ENCODE results near the gene PTGFRN. TPM values are rescaled to one million over a fixed set of nuclear protein-coding genes. Genes with fewer than 3 reads are reported as not detected.

PTGFRN gene
- total and polyA plus RNA-seq, 4 donors, result 5.4 to 12.6 (median 7.2) TPM

DNA sequence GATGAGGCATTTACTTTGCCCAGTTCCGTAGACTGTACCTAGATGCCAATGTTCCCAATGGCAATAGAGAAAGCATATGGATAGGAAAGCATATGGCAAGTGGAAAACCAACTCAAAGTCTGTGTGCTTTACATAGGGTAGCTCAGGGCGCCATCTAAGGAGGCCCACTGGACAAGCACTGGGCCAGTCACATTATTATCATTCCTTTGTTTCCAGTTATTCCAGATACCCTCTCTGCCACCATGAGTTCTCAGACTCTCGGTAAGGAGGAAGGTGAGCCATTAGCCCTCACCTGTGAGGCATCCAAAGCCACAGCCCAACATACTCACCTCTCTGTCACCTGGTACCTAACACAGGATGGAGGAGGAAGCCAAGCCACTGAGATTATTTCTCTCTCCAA lies 101.6 kb downstream of the PTGFRN start:
- 97% methylated on average over 3 of the region's 3 CpGs for WGBS
- no peaks in the 10 kb centered on the region for H3K36me3 ChIP-seq (ENCODE audit: control insufficient read depth in 4 of 4, insufficient read depth in 3 of 4, low read depth in 1 of 4, low read length in 3 of 4)
- H3K9ac ChIP-seq (ENCODE audit: low read depth in 1 of 2, low read length in 2 of 2), result no peak overlapping the region
- H3K27ac ChIP-seq (ENCODE audit: low read depth in 1 of 2, low read length in 2 of 2), result no peak overlapping the region
- no peak for TF ChIP-seq RAD21 (IDR thresholded peaks at IDR 0.05)
- TF ChIP-seq YY1 (IDR thresholded peaks at IDR 0.05), result no peak
- TF ChIP-seq, protein P1, sequence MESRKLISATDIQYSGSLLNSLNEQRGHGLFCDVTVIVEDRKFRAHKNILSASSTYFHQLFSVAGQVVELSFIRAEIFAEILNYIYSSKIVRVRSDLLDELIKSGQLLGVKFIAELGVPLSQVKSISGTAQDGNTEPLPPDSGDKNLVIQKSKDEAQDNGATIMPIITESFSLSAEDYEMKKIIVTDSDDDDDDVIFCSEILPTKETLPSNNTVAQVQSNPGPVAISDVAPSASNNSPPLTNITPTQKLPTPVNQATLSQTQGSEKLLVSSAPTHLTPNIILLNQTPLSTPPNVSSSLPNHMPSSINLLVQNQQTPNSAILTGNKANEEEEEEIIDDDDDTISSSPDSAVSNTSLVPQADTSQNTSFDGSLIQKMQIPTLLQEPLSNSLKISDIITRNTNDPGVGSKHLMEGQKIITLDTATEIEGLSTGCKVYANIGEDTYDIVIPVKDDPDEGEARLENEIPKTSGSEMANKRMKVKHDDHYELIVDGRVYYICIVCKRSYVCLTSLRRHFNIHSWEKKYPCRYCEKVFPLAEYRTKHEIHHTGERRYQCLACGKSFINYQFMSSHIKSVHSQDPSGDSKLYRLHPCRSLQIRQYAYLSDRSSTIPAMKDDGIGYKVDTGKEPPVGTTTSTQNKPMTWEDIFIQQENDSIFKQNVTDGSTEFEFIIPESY (IDR thresholded peaks at IDR 0.05), result no peak
- no peak for TF ChIP-seq FOXA1 (IDR thresholded peaks at IDR 0.05)
- TF ChIP-seq RXRA (IDR thresholded peaks at IDR 0.05), result no peak
- TF ChIP-seq, protein P2, sequence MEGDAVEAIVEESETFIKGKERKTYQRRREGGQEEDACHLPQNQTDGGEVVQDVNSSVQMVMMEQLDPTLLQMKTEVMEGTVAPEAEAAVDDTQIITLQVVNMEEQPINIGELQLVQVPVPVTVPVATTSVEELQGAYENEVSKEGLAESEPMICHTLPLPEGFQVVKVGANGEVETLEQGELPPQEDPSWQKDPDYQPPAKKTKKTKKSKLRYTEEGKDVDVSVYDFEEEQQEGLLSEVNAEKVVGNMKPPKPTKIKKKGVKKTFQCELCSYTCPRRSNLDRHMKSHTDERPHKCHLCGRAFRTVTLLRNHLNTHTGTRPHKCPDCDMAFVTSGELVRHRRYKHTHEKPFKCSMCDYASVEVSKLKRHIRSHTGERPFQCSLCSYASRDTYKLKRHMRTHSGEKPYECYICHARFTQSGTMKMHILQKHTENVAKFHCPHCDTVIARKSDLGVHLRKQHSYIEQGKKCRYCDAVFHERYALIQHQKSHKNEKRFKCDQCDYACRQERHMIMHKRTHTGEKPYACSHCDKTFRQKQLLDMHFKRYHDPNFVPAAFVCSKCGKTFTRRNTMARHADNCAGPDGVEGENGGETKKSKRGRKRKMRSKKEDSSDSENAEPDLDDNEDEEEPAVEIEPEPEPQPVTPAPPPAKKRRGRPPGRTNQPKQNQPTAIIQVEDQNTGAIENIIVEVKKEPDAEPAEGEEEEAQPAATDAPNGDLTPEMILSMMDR (IDR thresholded peaks at IDR 0.05; ENCODE audit: low read depth, low read length, missing input control), result no peak
- TF ChIP-seq HNF4G (IDR thresholded peaks at IDR 0.05), result no peak
- TF ChIP-seq EGR1 (IDR thresholded peaks at IDR 0.05; ENCODE audit: low read depth in 2 of 2), result no peak
- no peak for TF ChIP-seq GABPA (IDR thresholded peaks at IDR 0.05 in 1 of 2, conservative IDR thresholded peaks at IDR 0.05 in 1 of 2)
- no peak for TF ChIP-seq ATF3 (IDR thresholded peaks at IDR 0.05)
- TF ChIP-seq SP1 (IDR thresholded peaks at IDR 0.05), result no peak
- no peak for TF ChIP-seq FOXA2 (IDR thresholded peaks at IDR 0.05)
- TF ChIP-seq, protein P3, sequence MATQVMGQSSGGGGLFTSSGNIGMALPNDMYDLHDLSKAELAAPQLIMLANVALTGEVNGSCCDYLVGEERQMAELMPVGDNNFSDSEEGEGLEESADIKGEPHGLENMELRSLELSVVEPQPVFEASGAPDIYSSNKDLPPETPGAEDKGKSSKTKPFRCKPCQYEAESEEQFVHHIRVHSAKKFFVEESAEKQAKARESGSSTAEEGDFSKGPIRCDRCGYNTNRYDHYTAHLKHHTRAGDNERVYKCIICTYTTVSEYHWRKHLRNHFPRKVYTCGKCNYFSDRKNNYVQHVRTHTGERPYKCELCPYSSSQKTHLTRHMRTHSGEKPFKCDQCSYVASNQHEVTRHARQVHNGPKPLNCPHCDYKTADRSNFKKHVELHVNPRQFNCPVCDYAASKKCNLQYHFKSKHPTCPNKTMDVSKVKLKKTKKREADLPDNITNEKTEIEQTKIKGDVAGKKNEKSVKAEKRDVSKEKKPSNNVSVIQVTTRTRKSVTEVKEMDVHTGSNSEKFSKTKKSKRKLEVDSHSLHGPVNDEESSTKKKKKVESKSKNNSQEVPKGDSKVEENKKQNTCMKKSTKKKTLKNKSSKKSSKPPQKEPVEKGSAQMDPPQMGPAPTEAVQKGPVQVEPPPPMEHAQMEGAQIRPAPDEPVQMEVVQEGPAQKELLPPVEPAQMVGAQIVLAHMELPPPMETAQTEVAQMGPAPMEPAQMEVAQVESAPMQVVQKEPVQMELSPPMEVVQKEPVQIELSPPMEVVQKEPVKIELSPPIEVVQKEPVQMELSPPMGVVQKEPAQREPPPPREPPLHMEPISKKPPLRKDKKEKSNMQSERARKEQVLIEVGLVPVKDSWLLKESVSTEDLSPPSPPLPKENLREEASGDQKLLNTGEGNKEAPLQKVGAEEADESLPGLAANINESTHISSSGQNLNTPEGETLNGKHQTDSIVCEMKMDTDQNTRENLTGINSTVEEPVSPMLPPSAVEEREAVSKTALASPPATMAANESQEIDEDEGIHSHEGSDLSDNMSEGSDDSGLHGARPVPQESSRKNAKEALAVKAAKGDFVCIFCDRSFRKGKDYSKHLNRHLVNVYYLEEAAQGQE (IDR thresholded peaks at IDR 0.05), result no peak
- TF ChIP-seq, protein P4, sequence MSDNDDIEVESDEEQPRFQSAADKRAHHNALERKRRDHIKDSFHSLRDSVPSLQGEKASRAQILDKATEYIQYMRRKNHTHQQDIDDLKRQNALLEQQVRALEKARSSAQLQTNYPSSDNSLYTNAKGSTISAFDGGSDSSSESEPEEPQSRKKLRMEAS (IDR thresholded peaks at IDR 0.05), result no peak
- TF ChIP-seq JUND (IDR thresholded peaks at IDR 0.05), result no peak
- no peak for TF ChIP-seq HNF4A (conservative IDR thresholded peaks at IDR 0.05)
- no peaks in the 10 kb centered on the region for H3K27me3 ChIP-seq (ENCODE audit: control insufficient read depth in 4 of 4, insufficient read depth in 4 of 4, low read length in 3 of 4)
- H3K4me1 ChIP-seq (ENCODE audit: control insufficient read depth in 4 of 4, insufficient read depth in 4 of 4, low read length in 3 of 4), result peaks cover 0 to 4% (median 0%) of the 10 kb centered on the region in 4 donors
- DNase-seq (ENCODE audit: low spot score), result no peak
- H3K9me3 ChIP-seq (ENCODE audit: control insufficient read depth in 4 of 4, low read length in 3 of 4), result no peaks in the 10 kb centered on the region
- H3K4me3 ChIP-seq (ENCODE audit: low read depth in 1 of 3, low read length in 3 of 3), result no peak overlapping the region
